Daoy (cell line): ENCODE results near the gene KLHL21. TPM values are rescaled to one million over a fixed set of nuclear protein-coding genes. Genes with fewer than 3 reads are reported as not detected.
"Not testable (repeated sequence)": the region's sequence is repeated elsewhere in the genome, so short reads cannot be mapped to it uniquely, and the experiment has no call there.

Experiments used
- DNase-seq: peaks from one replicate; pipeline ENCODE4 v3.0.0-alpha.2; 2015; ENCODE audit warnings: low read depth
- total RNA-seq: library from RNA; depleted of rRNA; stranded (reverse); fragments of >200 nt; shearing (Covaris generic); gene quantifications from 2 replicates; pipeline ENCODE4 v1.2.3, GENCODE V29; 2014; rRNA removed

The KLHL21 gene, protein sequence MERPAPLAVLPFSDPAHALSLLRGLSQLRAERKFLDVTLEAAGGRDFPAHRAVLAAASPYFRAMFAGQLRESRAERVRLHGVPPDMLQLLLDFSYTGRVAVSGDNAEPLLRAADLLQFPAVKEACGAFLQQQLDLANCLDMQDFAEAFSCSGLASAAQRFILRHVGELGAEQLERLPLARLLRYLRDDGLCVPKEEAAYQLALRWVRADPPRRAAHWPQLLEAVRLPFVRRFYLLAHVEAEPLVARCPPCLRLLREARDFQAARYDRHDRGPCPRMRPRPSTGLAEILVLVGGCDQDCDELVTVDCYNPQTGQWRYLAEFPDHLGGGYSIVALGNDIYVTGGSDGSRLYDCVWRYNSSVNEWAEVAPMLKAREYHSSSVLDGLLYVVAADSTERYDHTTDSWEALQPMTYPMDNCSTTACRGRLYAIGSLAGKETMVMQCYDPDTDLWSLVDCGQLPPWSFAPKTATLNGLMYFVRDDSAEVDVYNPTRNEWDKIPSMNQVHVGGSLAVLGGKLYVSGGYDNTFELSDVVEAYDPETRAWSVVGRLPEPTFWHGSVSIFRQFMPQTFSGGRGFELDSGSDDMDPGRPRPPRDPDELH
- 48.2 and 48.7 TPM in 2 replicates for total RNA-seq

DNA sequence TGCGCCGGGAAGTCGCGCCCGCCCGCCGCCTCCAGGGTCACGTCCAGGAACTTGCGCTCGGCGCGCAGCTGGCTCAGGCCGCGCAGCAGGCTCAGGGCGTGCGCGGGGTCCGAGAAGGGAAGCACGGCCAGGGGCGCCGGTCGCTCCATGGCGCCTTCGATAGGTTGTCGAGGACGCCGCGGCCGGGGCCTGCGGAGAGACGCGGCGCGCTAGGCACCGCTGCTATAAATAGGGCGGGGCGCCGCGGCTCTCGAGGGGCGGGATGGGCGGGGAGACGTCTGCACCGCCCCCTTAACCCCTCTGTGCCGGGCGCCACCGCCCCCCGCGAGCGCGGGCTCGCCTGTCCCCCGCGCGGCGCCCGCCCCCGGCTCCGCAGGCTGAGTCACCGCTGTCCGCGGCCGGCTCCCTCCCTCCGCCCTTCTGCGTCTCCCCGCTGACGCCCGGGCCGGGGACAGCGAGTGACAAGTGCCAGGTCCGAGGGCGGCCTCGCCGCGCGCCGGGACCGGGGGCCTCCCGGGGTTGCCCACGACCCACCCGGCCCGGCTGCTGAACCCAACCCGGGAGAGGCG is at the start of gene KLHL21:
Gene KLHL21, minus strand, starts transcription at position 201 of the 569 bp plus-strand sequence. Its CDS starts 52 bp downstream, at position 149.
- DNase-seq = peak; percentile 95

DNA sequence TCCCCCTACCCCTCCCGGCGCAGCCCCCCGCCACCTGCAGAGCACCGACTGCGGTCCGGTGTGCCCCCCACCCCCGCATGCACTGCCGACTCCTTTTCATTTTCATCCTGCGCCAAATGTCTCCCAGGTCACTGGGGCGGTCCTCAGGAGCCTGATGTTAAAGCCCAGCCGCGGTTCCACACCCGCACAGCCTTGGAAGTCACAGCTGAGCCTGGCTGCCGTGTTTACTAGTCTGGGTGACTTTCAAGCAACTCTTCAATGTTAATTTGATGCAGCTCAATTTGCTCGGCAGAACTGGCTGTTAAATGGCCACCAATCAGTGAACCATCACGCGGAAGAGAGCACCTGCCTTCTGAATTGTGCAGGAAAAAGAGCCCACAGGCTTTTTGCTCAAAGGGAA is 49.2 kb upstream of the KLHL21 start:
- no peak for DNase-seq

DNA sequence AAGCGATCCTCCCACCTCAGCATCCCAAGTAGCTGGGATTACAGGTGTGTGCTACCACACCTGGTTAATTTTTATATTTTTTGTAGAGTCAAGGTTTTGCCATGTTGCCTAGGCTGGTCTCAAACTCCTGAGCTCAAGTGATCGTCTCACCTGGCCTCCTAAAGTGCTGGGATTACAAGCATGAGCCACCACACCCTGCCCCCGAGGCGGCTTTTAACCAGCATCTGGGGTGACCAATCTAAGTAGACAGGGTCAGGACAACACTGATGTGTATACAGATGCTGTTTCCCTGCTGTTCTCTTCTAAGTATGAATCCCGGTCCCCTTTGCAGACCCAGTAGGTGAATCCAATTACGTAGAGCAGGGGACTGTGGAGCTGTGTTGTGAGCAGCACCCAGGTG is 45.9 kb upstream of the KLHL21 start:
- DNase-seq = no peak

DNA sequence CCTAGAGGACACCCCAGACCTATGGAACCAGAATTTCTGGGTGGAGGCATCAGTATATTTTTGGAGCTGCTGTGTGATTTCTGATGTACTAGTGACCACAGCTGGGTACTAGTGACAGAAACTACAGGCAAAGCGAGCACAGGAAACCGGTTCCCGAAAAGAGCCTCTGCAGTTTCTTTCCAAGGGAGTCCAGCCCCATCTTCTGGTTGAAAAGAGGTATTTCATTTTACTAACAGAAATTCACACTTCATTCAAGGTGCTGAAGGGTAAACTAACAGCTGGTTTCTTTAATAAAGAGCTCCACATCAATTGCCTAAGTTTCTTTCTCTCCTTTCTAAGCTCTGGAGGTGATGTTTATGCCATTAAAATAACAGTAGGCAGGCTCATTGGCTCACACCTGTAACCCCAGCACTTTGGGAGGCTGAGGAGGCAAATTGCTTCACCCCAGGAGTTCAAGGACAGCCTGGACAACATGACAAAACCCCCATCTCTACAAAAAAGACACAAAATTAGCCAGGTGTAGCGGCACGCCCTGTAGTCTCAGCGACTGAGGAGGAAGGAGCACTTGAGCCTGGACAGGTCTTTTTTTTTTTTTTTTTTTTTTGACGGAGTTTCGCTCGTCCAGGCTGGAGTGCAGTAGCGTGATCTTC is 44.0 kb upstream of the KLHL21 start:
- DNase-seq = no peak

DNA sequence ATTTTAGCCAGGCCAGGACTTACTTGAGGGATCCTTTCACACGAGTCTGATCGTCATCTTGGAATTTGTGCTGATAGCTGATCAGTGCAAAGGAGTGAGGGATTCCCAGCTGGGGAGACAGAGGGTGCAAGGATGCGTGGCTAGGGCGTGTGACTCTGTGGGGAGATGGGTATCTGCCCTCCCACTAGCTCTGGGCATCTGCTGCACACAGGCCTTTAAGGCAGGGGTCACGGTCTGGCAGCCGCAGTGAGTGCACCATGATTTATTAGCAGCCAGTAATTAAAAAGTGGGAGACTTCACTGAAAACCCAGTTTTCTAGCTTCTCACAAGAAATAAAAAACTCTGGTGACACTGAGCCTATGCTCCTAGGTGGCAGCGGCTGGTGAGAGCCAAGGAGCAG is 42.3 kb upstream of the KLHL21 start:
- no peak for DNase-seq

DNA sequence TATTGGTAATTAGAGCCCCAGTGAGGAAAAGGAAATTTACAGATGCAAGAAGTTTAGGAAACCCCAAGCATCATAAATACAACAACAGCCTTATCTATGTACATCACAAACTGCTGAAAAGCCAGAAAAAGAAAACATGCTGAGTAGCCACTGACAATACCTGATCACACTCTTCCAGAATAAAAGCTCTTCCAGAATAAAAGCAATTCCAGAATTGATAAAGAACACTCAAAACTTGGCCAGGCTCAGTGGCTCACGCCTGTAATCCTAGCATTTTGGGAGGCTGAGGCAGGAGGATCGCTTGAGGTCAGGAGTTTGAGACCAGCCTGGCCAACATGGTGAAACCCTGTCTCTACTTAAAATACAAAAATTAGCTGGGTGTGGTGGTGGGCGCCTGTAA is 38.2 kb upstream of the KLHL21 start:
- DNase-seq = not testable (repeated sequence)

DNA sequence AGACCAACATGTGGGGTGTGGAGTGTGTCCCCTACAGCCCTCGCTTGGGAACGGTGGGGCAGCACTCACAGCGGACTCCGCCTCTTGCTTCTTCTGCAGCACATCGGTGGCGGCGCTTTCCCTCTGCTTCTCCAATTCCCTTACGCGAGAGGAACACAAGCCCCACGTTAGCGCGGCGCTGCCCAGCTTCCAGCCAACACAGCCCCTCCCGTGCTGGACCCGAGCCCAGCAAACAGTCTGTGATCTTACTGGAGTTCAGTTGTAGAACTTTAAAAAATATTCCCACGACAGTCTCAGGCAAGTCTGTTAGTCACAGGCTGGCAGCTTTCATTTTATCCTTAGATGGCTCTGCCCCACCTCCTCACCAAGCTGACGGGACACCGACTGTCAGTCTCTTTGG is 35.6 kb upstream of the KLHL21 start:
- DNase-seq = no peak

DNA sequence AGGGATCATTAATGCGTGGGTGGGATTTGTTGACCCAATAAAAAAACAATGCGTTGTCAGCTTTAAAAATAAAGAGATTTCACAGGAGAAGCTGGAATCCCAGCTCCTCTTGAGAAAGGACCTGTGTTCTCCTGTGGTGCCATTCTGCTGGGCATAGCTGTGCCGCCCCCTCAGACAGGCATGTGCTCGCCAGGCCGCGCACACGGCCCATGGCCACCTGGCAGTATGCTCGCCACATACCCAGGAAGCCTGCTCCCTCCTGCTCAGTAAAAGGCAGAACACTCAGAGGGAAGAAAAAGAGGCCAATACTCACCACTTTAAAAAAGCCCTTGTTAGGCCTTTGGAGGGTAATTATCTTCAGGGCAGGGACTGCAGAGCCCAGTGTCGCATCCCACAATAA is 35.1 kb upstream of the KLHL21 start:
- no peak for DNase-seq

DNA sequence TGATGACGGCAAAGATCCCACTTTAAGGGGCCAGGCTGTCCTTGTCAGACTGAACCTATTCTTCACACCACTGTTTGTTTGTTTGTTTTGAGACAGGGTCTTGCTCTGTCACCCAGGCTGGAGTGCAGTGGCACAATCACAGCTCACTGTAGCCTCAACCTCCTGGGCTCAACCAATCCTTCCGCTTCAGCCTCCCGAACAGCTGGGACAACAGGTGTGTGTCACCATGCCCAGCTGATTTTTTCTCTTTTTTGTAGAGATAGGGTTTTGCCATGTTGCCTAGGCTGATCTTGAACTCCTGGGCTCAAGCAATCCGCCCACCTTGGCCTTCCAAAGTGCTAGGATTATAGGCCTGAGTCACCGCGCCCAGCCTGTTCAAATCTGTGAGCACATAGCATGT is 34.1 kb upstream of the KLHL21 start:
- not testable (repeated sequence) for DNase-seq

DNA sequence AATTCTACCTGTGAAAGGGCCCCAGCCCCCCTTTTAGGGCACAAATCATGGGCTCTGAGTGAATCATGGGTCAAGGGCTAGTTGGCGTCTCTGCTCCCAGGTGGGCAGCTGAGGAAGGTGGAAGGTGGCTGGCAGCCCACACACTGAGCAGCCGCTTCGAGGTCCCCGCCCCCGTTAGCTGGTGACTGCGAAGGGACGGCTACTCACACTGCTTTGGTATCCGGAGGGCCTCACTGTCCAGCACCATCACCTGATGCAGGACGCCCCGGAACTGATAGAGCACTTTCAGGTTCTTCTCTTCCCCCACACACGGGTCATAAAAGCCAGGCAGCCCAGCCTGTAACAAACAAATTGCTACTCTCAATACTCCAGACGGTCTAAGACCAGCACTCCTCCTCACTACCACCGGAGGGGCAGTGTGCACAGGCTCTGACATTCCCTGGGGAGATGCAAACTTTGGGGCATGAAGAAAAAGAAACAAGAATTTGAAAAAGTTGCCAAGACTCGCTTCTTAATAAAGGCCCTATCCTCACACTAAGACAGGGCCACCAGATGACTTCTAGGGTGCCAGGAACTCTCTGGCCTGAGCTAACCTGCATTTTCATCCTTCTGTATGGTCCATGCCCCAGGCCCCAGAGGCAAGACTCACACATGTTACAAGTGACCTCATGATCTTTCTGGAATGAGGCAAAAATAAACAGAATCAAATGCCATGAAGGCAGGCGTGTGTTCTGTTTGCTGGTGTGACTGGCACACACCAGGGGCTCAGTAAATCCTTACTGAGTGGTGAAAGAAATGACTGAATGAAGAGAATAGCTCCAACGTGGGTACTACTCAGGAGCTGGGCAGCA is 33.5 kb upstream of the KLHL21 start:
- no peak for DNase-seq

DNA sequence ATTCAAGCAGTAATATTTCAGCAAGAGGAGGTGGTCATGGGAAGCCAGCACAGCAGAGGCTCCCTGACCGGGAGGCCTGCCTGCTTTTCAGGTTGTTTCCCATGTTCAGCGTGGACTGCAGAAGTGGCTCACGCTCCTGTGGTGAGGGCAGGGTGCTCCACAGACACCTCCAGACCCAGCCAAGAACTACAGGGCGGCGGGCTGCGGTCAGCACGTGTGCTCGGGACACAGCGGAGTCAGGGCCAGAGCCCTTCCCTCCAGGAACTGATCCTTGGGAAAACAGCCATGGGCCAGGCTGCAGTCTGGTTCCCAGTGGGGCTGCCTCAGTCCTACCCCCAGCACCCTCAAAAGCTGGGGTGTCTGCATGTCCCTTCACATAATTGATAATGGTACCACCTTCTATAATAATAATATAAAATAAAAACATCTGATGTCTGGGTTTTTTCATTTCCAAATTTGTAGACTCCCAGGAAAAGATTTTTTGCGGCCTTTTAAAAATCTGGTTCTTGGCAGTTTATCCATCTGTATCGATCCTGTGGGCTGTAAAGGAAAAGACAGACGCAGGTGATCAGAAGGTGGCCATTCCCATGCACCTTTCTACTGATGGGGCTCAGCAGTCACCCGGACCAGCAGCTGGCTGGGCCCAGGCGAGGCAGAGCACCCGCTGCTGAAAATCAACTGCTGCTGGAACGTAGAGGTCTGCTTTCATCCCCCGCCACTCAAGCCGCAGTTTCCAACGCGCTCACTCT is 32.7 kb upstream of the KLHL21 start:
- no peak for DNase-seq

DNA sequence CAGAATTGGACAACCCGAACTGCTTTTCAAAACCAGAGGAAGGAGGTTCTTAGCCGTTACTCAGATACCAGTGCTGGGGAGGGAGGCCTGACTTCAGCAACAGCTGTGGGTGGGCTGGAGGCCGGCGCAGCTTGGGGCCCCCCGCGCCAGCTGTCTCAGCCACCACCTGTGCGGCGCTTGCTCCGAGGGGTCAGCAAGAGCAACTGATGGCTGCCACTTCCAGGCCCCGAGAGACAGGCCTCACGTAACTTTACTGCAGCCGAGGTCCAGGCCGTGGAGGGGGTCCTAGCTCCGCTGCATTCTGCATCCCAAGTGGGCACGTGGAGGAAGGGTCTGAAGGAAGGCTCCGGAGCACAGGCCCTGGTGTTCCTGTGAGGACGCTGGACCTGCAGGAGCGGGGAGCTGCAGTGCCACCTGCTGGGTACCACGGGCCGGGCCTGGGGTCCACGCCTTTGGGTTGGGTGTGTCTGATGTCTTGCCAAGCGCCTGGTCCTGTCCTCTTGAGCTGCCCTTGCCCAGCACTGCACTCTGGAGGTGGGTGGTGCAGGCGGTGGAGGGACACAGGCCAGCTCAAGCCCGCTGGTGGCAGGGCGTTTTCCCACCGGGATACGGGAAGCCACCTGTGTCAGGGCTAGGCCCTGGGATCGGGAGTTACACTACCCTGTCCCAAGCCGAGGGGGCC is 31.8 kb upstream of the KLHL21 start:
- DNase-seq = peak; percentile 60

DNA sequence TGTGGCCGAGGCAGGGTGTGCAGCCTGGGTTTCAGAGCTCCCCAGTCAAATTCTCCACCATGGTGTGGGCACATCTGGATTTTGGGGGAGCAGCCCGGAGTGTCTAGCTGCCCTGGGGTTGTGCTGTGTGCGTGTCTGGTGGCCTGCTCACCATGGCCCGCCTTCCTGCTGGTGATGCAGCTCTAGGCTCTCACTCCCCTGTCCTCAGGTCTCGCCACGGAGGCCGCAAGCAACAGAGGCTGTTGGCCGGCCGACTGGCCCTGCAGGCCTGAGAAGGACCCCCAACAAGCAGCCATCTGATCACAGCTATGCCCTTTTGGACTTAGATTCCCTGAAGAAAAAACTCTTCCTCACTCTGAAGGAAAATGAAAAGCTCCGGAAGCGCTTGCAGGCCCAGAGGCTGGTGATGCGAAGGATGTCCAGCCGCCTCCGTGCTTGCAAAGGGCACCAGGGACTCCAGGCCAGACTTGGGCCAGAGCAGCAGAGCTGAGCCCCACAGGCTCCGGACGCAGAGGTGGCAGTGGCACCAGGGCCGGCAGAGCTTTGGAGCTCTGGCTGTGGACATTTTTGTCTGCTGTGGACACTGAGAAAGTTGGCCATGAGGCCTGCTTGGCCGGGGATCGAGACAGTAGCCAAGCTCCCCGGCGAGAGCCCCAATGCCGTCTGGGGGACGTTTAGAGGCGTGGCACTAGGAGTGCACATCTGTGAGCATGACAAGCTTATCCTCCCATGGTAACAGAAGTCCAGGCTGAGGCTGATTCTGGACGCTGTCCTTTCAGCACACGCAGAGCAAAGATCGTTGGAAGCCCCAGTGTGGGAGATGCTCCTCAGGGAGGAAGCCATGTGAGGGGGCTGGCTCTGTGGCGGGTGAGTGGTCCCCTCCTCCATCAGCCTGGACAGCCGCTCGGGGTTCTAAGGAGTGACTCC is 30.2 kb upstream of the KLHL21 start:
- DNase-seq = no peak

DNA sequence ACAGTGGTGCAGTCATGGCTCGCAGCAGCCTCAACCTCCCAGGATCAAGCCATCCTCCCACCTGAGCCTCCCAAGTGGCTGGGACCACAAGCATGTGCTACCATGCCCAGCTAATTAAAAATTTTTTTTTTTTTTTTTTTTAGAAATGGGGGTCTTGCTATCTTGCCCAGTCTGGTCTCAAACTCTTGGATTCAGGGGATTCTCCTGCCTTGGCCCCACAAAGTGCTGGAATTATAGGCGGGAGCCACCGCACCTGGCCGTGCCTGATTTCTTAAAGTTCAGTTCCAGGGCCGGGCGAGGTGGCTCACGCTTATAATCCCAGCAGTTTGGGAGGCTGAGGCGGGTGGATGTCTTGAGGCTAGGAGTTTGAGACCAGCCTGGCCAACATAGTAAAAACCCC is 28.4 kb upstream of the KLHL21 start:
- DNase-seq = no peak

DNA sequence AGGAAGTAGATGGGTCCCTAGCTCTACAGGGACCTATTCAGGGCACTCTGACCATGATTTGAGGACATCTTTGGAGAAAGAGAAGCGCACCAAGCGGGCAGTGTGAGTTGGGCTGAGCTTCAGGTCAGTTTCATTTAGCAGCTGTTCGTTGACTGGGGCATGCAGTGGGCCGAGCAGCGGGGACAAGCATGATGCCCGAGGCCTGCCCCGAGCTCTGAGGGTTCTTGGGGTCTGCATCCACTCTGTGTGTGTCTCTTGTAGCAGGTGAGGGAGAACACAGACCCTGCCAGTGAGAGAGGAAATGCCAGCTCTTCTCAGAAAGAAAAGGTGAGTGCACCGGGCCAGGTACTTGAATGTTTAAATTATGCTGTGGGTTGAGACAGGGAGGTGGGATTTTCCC is 27.4 kb upstream of the KLHL21 start:
- no peak for DNase-seq

DNA sequence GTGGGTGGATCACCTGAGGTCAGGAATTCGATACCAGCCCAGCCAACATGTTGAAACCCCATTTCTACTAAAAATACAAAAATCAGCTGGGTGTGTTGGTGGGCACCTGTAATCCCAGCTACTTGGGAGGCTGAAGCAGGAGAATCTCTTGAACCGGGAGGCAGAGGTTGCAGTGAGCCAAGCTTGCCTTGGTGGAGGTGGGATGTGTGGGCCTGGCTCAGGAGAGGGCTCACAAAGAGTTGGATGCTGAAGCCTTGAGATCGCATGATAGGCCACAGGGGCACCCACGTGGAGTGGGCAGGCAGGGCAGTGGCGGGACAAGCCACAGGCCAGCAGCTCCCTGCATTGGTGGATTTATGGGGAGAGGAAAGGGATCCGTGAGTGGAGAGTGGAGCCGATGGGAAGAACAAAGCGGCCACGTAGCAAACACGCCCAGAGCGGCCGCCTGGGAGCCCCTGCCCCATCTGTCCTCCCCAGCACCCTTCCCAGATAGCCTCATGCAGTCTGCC is 26.4 kb upstream of the KLHL21 start:
- DNase-seq = no peak

DNA sequence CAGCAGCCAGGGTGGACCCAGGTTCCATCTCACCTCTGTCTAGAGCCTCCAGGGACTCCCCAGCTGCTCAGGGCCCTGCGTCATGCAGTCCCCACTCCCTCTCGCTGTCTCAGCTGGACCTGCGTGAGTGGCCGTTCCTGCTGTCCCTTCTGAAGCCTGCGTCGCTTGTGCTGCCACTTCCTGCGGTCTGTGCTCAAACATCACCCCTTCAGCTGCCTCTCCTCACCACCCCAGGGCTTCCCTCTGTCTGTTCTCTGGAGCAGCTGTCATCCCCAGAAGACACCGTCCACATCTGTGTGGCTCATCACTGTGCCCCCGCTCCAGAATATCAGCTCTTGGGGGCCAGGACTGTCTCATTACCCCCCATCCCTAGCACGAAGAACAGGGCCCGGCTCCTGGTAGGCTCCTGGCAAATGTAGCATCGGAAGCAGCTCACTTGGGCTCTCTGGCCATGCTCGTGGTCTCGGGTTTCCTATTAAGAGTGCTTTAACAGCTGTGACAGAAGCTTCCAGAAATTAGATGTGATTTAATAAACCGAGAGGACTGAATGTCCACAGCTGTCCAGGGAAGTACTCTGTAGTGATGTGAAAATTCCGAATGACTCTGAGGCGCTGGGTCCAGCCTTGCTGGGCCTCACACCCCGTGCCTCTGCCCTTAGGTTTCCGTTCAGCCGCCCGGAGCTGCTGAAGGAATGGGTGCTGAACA is 25.3 kb upstream of the KLHL21 start:
- no peak for DNase-seq

DNA sequence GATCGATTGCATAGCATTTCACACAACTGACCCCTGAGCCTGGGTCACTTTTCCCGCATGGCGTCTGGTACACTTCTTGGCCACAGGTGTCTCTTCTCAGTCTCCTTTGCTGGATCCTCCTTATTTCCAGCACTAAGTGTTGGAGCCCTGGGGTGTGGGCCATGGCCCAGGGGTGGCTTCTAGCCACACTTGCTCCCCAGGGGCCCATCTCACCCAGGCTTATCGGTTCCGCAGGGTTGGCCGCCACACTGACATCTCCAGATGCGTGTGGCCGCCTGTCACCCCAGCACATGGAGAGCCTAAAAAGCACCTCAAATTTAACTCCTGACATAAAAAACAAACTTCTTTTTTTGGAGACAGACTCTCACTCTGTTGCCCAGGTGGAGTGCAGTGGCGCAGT is 24.4 kb upstream of the KLHL21 start:
- no peak for DNase-seq
